HepG2 (cell line): ENCODE data around the gene MIF4GD. TPM values are rescaled to one million over a fixed set of nuclear protein-coding genes. Genes with fewer than 3 reads are reported as not detected.

Experiments
- DPF2 ChIP-seq: sonication (generic); formaldehyde crosslinking; IDR thresholded peaks from 2 replicates; pipeline ENCODE4 v1.4.0; 2020; ENCODE audit warnings: mild to moderate bottlenecking, low read depth, missing genetic modification reagents, borderline replicate concordance
- FLYWCH1 ChIP-seq: sonication (generic); formaldehyde crosslinking; IDR thresholded peaks from 2 replicates; pipeline ENCODE4 v1.8.1; 2023; ENCODE audit warnings: mild to moderate bottlenecking, missing genetic modification reagents
- GPN1 ChIP-seq: sonication (generic); formaldehyde crosslinking; IDR thresholded peaks from 2 replicates; pipeline ENCODE4 v1.5.1; 2020; ENCODE audit warnings: missing genetic modification reagents, borderline replicate concordance
- GTF2F1 ChIP-seq: fragments of 150-350 bp; IDR thresholded peaks from 2 replicates; pipeline ENCODE4 v1.6.1; 2014; ENCODE audit warnings: low read length
- IRX3 ChIP-seq: sonication (generic); formaldehyde crosslinking; IDR thresholded peaks from 2 replicates; pipeline ENCODE4 v1.8.1; 2023; ENCODE audit warnings: mild to moderate bottlenecking, low read depth, missing genetic modification reagents, borderline replicate concordance
- KDM5A ChIP-seq: fragments of 200-600 bp; sonication (generic); IDR thresholded peaks from 2 replicates; pipeline ENCODE4 v1.7.0; 2018; ENCODE audit warnings: antibody characterized with exemption, mild to moderate bottlenecking, low read length, borderline replicate concordance
- MYNN ChIP-seq: sonication (generic); formaldehyde crosslinking; IDR thresholded peaks from 2 replicates; pipeline ENCODE4 v1.4.0; 2020; ENCODE audit warnings: mild to moderate bottlenecking, low read depth, missing genetic modification reagents
- NFKB2 ChIP-seq: sonication (generic); formaldehyde crosslinking; IDR thresholded peaks from 2 replicates; pipeline ENCODE4 v1.4.0; 2020; ENCODE audit warnings: missing genetic modification reagents, borderline replicate concordance
- SAP130 ChIP-seq: IDR thresholded peaks from 2 replicates; pipeline ENCODE4 v1.6.1; 2016; ENCODE audit warnings: low read depth
- SETDB1 ChIP-seq: sonication (generic); formaldehyde crosslinking; IDR thresholded peaks from 2 replicates; pipeline ENCODE4 v1.5.1; 2020; ENCODE audit warnings: missing genetic modification reagents, mild to moderate bottlenecking, borderline replicate concordance
- SP2 ChIP-seq: sonication (generic); formaldehyde crosslinking; IDR thresholded peaks from 2 replicates; pipeline ENCODE4 v1.5.1; 2020; ENCODE audit warnings: mild to moderate bottlenecking, missing genetic modification reagents
- TBX3 ChIP-seq: fragments of 450-650 bp; IDR thresholded peaks from 2 replicates; pipeline ENCODE4 v1.6.1; 2017; ENCODE audit warnings: antibody characterized with exemption, mild to moderate bottlenecking, inconsistent platforms, borderline replicate concordance
- TOE1 ChIP-seq: sonication (generic); formaldehyde crosslinking; IDR thresholded peaks from 2 replicates; pipeline ENCODE4 v1.4.0; 2020; ENCODE audit warnings: mild to moderate bottlenecking, missing genetic modification reagents
- ZBTB20 ChIP-seq: sonication (generic); formaldehyde crosslinking; IDR thresholded peaks from 2 replicates; pipeline ENCODE4 v1.8.1; 2023; ENCODE audit warnings: missing genetic modification reagents, low read depth, mild to moderate bottlenecking, borderline replicate concordance
- ZBTB7B ChIP-seq: sonication (generic); formaldehyde crosslinking; IDR thresholded peaks from 2 replicates; pipeline ENCODE4 v1.4.0; 2020; ENCODE audit warnings: missing genetic modification reagents
- ZC3H13 ChIP-seq: sonication (generic); formaldehyde crosslinking; IDR thresholded peaks from 2 replicates; pipeline ENCODE4 v1.8.1; 2023; ENCODE audit warnings: mild to moderate bottlenecking, missing genetic modification reagents, moderate library complexity
- ZFP62 ChIP-seq: sonication (generic); formaldehyde crosslinking; IDR thresholded peaks from 2 replicates; pipeline ENCODE4 v1.4.0; 2020; ENCODE audit warnings: missing genetic modification reagents
- ZNF205 ChIP-seq: IDR thresholded peaks from 2 replicates; pipeline ENCODE4 v1.6.1; 2018; ENCODE audit warnings: missing biosample characterization, missing genetic modification reagents
- ZNF263 ChIP-seq: sonication (generic); formaldehyde crosslinking; IDR thresholded peaks from 2 replicates; pipeline ENCODE4 v1.4.0; 2020; ENCODE audit warnings: missing genetic modification reagents
- ZNF619 ChIP-seq: sonication (generic); formaldehyde crosslinking; IDR thresholded peaks from 2 replicates; pipeline ENCODE4 v1.4.0; 2020; ENCODE audit warnings: mild to moderate bottlenecking, missing genetic modification reagents
- polyA plus RNA-seq, 8 experiments: library from polyadenylated mRNA; depleted of rRNA in 3 of 8; stranded (reverse) in 7 of 8; unstranded in 1 of 8; fragments of >200 nt; fragmentation: Illumina TruSeq in 4 of 8; extraction: Trizol in 4 of 8; gene quantifications; 2 replicates each; pipeline versions ENCODE4 v1.2.1 to v1.2.3, GENCODE V29; 2011 to 2016; ENCODE audit warnings: low read depth in 4 of 8, missing spikeins in 1 of 8, mixed read lengths in 1 of 8; ENCODE audit not compliant: insufficient read depth in 1 of 8
- total RNA-seq, 5 experiments: library from RNA; depleted of rRNA; stranded (reverse); fragments of >200 nt; fragmentation: Illumina TruSeq; extraction: Trizol; gene quantifications; 2 replicates each; pipeline ENCODE4 v1.2.3, GENCODE V29; 2016; ENCODE audit warnings: low read depth in 1 of 5
- TF ChIP-seq, protein P1 (sequence below): IDR thresholded peaks from 2 replicates; pipeline ENCODE4 v1.6.1; 2012; ENCODE audit warnings: low read length, improper control_type of control experiment
- TF ChIP-seq, protein P2 (sequence below), 2 experiments: sonication (generic) in 1 of 2; formaldehyde crosslinking in 1 of 2; IDR thresholded peaks; 2 replicates each; pipeline versions ENCODE4 v1.4.0 to v1.6.1; 2018 to 2020; ENCODE audit warnings: missing genetic modification reagents in 2 of 2, borderline replicate concordance in 1 of 2, low read depth in 1 of 2, mild to moderate bottlenecking in 1 of 2, missing biosample characterization in 1 of 2
- TF ChIP-seq, protein P3 (sequence below): IDR thresholded peaks from 2 replicates; pipeline ENCODE4 v1.6.1; 2016; ENCODE audit warnings: missing compliant biosample characterization, missing genetic modification reagents, borderline replicate concordance

Gene MIF4GD
- total and polyA plus RNA-seq, 2 of the 13 experiments (the other 11 are each of a cell fraction or from before 2014, with no cell fraction given) = 14.0 to 28.0 TPM

DNA sequence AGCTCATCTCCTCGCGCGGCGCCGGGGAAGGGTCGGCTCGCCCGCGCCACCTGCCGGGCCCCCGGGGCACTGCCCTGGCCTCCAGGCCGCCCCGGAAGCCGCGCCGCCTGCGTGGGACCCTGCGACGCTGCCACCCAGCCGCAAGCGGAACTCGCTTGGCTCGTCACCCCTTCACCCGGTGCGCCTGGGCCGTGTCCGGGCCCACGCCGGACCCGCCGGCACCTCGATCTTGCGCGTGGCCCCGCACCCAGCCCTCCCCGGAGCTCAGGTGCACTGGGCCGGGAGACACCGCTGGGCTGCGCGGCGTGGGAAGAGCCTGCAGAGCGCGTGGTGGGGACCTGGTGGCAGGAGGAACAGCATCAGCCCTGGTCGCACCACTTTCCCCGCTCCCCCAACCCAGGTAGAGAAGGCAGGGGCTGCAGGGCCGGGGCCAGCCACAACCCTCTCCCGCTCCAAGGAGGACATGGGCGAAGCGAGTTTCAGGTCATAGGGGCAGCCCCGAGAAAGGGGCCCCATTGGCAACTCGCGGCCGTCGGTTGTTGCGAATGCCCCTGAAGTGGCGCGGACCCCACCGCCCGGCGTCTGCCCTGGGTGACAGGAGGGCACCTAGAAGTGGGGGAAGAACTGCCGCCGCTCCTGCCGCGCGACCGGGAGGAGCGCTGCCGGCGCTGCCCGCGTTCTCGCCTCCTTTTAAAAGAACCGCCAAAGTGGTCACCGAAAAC, 363 bp upstream of the MIF4GD start (continued):
- no peak for TF ChIP-seq ZBTB20
- no peak for TF ChIP-seq ZNF205 (CRISPR knock-in tag)
- TF ChIP-seq ZBTB7B (CRISPR knock-in tag) = peak; percentile 57; the same call in 1 of the 2 replicates
- peak; percentile 22; the same call in 1 of the 2 replicates for TF ChIP-seq TOE1 (CRISPR knock-in tag)
- TF ChIP-seq, protein P1, sequence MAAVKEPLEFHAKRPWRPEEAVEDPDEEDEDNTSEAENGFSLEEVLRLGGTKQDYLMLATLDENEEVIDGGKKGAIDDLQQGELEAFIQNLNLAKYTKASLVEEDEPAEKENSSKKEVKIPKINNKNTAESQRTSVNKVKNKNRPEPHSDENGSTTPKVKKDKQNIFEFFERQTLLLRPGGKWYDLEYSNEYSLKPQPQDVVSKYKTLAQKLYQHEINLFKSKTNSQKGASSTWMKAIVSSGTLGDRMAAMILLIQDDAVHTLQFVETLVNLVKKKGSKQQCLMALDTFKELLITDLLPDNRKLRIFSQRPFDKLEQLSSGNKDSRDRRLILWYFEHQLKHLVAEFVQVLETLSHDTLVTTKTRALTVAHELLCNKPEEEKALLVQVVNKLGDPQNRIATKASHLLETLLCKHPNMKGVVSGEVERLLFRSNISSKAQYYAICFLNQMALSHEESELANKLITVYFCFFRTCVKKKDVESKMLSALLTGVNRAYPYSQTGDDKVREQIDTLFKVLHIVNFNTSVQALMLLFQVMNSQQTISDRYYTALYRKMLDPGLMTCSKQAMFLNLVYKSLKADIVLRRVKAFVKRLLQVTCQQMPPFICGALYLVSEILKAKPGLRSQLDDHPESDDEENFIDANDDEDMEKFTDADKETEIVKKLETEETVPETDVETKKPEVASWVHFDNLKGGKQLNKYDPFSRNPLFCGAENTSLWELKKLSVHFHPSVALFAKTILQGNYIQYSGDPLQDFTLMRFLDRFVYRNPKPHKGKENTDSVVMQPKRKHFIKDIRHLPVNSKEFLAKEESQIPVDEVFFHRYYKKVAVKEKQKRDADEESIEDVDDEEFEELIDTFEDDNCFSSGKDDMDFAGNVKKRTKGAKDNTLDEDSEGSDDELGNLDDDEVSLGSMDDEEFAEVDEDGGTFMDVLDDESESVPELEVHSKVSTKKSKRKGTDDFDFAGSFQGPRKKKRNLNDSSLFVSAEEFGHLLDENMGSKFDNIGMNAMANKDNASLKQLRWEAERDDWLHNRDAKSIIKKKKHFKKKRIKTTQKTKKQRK = no peak
- TF ChIP-seq SAP130 (CRISPR knock-in tag) = peak; percentile 87
- TF ChIP-seq, protein P2, sequence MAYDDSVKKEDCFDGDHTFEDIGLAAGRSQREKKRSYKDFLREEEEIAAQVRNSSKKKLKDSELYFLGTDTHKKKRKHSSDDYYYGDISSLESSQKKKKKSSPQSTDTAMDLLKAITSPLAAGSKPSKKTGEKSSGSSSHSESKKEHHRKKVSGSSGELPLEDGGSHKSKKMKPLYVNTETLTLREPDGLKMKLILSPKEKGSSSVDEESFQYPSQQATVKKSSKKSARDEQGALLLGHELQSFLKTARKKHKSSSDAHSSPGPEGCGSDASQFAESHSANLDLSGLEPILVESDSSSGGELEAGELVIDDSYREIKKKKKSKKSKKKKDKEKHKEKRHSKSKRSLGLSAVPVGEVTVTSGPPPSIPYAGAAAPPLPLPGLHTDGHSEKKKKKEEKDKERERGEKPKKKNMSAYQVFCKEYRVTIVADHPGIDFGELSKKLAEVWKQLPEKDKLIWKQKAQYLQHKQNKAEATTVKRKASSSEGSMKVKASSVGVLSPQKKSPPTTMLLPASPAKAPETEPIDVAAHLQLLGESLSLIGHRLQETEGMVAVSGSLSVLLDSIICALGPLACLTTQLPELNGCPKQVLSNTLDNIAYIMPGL (CRISPR knock-in tag; IDR thresholded peaks at IDR 0.05; ENCODE audit: borderline replicate concordance in 1 of 2, low read depth in 1 of 2) = peak in 1 of 2 experiments; percentile 80
- no peak; the same call in 1 of the 2 replicates for TF ChIP-seq KDM5A
- 0 out of 2 replicates have a peak, but pooled peaks have one; percentile 29 for TF ChIP-seq SP2
- TF ChIP-seq NFKB2 (CRISPR knock-in tag) = no peak; the same call in 1 of the 2 replicates
- TF ChIP-seq ZC3H13 (CRISPR knock-in tag) = peak; percentile 87; the same call in 1 of the 2 replicates
- TF ChIP-seq TBX3 = no peak
- TF ChIP-seq GTF2F1 = no peak
- TF ChIP-seq ZNF263 (CRISPR knock-in tag) = no peak
- no peak for TF ChIP-seq DPF2 (CRISPR knock-in tag)
- TF ChIP-seq MYNN (CRISPR knock-in tag) = no peak
- peak; percentile 67; the same call in 1 of the 2 replicates for TF ChIP-seq GPN1
- no peak for TF ChIP-seq ZFP62 (CRISPR knock-in tag)
- peak; percentile 65; the same call in 1 of the 2 replicates for TF ChIP-seq FLYWCH1 (CRISPR knock-in tag)
- TF ChIP-seq ZNF619 (CRISPR knock-in tag) = no peak
- TF ChIP-seq, protein P3, sequence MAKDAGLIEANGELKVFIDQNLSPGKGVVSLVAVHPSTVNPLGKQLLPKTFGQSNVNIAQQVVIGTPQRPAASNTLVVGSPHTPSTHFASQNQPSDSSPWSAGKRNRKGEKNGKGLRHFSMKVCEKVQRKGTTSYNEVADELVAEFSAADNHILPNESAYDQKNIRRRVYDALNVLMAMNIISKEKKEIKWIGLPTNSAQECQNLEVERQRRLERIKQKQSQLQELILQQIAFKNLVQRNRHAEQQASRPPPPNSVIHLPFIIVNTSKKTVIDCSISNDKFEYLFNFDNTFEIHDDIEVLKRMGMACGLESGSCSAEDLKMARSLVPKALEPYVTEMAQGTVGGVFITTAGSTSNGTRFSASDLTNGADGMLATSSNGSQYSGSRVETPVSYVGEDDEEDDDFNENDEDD (CRISPR knock-in tag) = peak; percentile 70; the same call in 1 of the 2 replicates
- peak; percentile 91 for TF ChIP-seq IRX3 (CRISPR knock-in tag)
- no peak for TF ChIP-seq SETDB1
